Measurements from ENCODE around the gene SLC6A19.

GRCh38 chr5:1156033-1156753, 45.2 kb upstream of the SLC6A19 start:
- TF ChIP-seq POLR2AphosphoS5 (IDR thresholded peaks at IDR 0.05; ENCODE audit: low read depth, low read length) (no peak), POLR2A (IDR thresholded peaks at IDR 0.05; ENCODE audit: low read depth, low read length) (no peak), TAF1 (IDR thresholded peaks at IDR 0.05; ENCODE audit: borderline replicate concordance, low read depth, low read length) (no peak)

Data from GM12892 (cell line).